ENCODE measurements around the gene INSIG2.

GRCh38 chr2:118103951-118104940 is 16.0 kb downstream of the INSIG2 start:
- no peak for TF ChIP-seq EZH2 (IDR thresholded peaks at IDR 0.05; ENCODE audit: low read depth, low read length, severe bottlenecking)
- TF ChIP-seq POLR2A (IDR thresholded peaks at IDR 0.05; ENCODE audit: control extremely low read depth in 1 of 2, low read depth in 2 of 2, low read length in 2 of 2), result no peak
- TF ChIP-seq GABPA (IDR thresholded peaks at IDR 0.05; ENCODE audit: borderline replicate concordance, insufficient read depth, low read length), result no peak
- TF ChIP-seq GTF2F1 (IDR thresholded peaks at IDR 0.05; ENCODE audit: borderline replicate concordance, low read depth, low read length), result no peak
- no peak for TF ChIP-seq JUN (IDR thresholded peaks at IDR 0.05; ENCODE audit: low read depth, low read length)
